Esophagus mucosa (tissue), 1 donor: ENCODE measurements around the gene CYGB. TPM values are rescaled to one million over a fixed set of nuclear protein-coding genes. Genes with fewer than 3 reads are reported as not detected.
A peak's percentile ranks its signal among the peaks of the same experiment; 100 is the strongest.

Source experiments
- ATAC-seq: fragments of 200-7000 bp; cut with Tn5 transposase; one replicate; pipeline ENCODE4 v1.9.1; 2020
- total RNA-seq: library from RNA; stranded (reverse); gene quantifications from one replicate; pipeline ENCODE4 v1.2.4, GENCODE V29; 2023
- donor health status: DM: yes; HTN: yes; CAD: no.

Gene CYGB
- total RNA-seq, 1 donor from 2014 or later, result 2.6 TPM

GRCh38 chr17:76550712-76551615 is 13.5 kb upstream of the CYGB start:
- peak; percentile 54 for ATAC-seq

DNA sequence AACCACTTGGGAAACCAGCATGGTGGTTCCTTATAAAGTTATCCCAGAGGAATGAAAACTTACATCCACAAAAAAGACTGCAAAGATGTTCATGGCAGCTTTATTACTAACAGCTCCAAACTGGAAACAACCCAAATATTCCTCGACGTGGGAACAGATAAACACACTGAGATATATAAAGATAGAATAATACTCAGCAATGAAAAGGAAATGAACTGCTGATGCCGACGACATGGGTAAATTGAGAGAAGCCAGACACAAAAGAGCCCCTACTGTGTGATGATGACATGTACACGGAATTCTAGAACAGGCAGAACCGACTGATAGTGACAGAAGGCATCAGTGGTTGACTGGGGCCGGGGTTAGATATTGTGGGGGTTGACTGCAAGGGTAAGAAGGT is 12.0 kb upstream of the CYGB start:
- no peak for ATAC-seq

DNA sequence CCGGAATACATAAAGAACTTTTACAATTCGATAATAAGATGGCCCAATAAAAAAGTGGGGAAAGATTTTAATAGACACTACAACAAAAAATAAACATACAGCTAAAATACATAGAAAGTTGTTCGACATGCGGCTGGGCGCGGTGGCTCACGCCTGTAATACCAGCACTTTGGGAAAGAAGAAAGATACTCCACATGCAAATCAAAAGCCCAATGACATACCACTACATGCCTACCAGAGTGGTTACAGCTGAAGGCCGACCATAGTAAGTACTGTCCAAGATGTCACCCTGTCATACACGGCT is 11.7 kb upstream of the CYGB start:
- ATAC-seq, result no peak

DNA sequence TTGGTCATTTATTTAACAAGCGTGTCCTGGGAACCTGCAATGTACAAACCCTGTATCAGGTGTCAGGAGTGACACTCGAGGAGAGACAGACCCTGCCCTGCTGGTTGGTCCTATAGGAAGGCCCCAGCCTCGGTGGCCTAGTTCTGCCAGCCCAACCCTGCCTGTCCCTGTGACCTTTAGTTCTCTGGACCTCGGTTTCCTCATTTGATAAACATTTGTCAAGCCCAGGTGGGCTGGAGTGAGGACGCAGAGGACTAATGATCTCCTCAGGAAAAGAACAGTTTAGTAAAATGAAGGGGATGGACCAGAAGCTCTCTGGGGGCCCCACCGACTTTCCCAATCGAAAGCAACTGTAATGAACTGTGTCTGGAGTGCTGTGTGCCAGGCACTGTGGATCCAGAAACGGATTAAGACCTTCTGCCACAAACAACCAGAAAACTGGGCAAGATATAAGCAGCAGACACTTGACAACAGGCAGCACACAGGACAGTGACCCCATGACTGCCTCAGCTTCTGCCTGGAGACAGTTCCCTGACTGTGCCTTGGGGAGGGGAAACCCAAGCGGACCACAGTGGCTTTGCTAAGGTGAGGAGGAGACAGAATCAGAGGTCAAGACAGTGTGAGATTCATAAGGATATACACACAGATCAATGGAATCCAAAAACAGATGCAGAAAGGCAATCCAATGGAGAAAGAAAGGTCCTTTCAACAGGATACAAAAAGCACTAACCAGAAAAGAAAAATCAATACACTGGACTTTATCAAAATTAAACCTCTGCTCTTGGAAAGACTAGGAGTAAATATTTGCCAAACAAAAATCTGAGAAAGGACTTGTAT is 11.1 kb upstream of the CYGB start:
- ATAC-seq, result no peak

- peak; percentile 2 for ATAC-seq
Measured at GRCh38 chr17:76547642-76548202, 10.2 kb upstream of the CYGB start.

DNA sequence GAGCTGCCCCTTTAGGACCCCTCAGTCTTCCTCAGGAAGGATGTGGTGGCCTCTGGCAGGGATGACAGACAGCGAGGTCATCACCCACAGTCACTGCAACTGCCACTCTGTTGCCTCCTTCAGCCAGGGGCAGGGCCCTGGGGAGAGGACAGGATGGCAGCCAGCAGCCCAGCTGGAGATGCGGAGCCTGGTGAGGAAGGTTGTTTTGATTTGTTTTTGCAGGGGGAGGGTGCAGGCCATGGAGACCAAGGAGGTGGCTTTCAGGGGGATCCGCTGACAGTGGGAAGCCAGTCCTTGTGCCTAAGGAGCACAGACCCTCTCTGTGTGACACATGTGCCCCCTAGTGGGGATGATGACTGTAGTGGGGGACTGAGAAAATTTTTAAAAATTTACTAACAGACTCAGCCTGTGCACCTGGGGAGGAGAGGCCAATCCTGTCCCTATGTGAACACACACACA is 9.7 kb upstream of the CYGB start:
- ATAC-seq, result peak; percentile 43

DNA sequence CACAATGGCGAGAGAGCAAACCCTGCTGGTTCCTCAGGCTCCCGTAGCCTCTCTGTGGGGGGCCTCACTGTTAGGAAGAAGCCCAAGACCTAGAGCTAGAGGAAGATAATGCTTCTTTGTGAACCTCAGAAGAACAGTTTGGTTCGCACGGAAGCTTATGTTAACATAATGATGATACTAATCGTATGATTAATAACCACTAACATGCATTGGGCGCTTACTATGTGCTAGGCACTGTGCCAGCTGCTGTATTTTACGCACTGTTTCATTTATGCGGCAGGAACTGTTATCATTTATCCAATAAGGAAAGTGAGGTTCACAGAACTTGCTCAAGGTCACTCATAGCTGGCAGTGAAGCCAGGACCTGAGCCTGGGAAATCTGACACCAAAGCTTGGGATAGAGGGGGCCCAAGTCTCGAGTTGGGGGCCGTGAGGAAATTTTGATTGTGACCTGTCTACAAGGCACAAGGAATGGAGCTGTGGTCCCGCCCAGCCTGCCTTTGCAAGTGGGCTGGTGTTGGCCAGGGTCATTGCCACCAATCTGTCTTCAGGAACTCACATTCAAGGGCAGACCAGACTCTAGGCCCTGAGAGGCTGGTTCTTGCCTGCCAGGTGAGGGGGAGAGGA is 9.2 kb upstream of the CYGB start:
- ATAC-seq, result peak; percentile 6

DNA sequence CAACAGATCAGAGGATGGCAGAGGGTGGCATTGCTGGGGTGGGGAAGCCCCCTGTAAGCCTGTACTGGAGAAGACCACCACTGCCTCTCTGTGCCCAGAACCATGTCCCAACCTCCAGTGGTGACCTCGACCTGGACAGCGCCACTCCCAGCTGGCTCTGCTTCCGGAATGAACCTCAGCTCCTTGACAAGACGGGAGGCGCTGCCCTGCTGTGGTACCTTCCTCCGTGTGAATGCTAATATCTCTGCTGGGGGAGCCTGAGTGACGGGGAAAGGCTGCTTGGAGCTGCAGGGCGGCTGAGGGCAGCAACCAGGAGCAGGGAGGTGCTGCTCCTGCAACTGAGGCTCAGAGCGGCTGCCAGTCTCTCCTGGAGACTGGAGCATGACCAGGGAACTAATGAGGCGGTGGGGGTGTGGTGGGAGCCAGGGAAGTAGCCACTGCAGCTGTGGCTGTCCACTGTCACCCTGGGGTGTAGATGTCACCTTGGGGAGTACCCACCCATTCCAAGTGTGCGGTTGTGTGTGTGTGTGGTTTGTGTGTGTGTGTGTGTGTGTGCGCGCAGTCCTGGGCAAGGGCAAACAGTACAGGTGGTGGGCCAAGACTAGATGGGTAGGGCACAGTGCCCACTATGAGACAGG is 8.5 kb upstream of the CYGB start:
- ATAC-seq, result no peak

DNA sequence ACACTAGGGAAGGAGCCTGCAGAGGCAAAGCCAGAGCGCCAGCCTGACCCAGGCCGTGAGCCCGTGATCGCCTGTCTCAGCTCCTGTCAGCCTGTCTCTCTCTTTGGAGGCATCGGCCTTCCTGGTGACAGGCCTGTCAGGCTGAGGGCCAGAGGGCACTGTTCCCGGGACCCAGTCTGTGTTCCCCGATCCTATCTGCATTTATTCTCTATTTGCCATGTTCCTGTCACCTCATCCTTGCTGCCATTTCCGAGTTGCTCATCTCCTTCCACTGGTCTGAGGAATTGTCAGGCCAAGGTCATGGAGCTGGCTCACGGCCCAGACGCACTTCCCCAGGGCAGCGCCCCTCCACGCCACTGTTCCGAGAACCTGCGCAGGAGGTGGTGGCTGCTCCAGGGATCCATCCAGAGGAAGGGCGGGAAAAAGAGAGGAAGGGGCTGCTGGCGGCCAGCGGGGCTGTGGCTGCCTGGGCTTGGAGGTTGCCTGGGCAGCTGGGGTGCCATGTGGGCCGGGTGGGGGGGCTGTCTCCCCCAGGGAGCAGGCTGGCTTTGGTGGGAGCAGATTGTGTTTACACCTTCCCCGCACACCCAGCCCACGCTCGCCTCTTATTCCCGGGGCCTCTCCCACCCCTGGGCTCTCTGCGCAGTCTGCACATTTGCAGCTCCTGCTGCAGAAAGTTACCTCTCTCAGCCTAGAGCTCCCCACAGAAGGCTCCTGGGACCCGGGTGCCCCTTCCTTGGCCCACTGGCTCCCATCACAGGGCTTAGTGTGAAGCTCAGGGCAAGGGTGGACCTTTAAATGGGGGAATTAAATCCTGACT is 7.2 kb upstream of the CYGB start:
- no peak for ATAC-seq

DNA sequence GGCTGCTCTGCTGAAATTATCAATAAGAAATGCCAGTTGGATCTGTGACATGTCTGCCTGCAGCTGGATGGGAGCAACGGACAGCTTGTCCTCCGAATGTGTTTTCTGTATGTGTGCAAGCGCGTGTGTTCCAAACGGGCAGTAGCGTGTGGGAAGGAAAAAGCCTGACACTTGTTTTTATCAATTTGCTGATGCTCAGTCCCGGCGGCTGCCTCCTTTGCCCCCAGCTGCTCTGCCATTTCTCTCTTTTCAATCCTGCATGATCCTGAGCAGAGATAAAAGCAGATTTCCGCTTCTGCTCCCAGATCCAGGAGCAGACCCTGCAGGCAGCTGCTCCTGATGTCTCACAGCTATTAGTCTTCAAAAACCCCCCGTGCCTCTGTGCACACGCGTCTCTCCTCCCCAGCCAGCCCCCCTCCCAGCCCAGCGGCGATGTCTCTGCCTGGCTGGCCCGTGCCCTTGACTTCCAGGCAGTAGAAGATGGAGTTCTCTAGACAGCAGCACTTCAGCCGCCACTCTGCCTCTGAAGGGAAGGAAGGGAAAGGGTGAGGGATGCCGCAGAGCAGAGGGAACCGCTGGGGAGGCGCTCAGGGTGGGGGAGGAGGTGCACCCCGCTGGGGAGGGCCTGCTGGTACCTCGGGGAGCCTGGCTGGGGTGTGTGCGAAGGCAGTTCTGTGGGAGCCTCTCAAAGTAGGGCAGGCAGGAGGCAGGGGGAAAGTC is 6.5 kb upstream of the CYGB start:
- ATAC-seq, result no peak

- no peak for ATAC-seq
Measured at GRCh38 chr17:76543482-76543825, 5.9 kb upstream of the CYGB start.

DNA sequence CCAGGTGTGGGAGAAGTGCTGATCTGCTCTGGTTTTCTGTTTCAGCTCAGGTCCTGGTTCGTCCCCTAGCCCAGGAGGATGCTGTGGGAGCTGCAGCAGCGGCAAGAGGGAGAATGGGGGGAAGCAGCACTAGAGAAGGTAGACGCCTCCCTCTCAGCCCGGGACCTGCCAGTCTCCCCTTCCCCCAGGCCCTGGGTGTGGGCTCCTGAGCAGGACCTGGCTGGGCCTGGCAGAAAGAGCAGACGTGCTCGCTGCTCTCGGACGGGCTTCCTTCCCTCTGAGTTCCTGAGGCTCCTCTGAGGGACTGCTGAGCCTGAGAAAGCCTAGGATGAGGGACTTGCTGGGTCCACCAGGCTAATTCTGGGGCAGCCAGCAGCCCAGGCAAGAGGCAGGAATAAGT is 5.5 kb upstream of the CYGB start:
- ATAC-seq, result no peak

- no peak for ATAC-seq
Measured at GRCh38 chr17:76542566-76542971, 5.1 kb upstream of the CYGB start.

DNA sequence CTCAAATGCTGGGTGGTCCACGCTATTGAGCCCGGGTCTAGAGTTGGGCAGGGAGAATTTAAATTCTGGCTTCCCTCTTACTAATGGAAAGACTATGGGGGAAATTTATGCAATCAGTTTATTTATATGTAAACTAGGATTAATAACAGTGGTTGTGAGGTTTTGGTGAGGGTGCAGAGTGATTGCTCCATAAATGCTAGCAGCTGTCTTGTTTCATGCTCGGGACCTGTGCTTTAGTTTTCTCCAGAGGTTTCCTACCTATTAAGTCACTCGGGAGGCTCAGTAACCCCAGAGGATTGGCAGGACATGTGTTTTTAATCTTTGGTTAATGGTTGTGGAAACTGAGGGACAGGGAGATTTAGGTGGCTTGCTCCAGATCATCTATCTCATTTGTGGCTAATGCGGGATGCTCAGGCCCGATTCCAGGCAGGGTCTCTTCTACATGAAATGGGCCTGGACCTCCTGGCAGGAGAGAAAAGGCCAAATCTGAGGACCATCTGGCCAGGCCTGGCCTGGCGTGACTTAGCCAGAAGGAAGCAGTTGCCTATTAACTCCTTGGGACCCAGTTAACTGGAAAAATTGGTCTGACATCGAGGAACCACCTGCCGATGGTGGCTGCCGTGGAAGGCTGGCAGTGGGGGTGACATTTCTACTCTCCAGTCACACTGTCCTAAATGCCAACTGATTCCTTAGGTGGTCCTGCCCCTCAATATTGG is 4.4 kb upstream of the CYGB start:
- ATAC-seq, result no peak

DNA sequence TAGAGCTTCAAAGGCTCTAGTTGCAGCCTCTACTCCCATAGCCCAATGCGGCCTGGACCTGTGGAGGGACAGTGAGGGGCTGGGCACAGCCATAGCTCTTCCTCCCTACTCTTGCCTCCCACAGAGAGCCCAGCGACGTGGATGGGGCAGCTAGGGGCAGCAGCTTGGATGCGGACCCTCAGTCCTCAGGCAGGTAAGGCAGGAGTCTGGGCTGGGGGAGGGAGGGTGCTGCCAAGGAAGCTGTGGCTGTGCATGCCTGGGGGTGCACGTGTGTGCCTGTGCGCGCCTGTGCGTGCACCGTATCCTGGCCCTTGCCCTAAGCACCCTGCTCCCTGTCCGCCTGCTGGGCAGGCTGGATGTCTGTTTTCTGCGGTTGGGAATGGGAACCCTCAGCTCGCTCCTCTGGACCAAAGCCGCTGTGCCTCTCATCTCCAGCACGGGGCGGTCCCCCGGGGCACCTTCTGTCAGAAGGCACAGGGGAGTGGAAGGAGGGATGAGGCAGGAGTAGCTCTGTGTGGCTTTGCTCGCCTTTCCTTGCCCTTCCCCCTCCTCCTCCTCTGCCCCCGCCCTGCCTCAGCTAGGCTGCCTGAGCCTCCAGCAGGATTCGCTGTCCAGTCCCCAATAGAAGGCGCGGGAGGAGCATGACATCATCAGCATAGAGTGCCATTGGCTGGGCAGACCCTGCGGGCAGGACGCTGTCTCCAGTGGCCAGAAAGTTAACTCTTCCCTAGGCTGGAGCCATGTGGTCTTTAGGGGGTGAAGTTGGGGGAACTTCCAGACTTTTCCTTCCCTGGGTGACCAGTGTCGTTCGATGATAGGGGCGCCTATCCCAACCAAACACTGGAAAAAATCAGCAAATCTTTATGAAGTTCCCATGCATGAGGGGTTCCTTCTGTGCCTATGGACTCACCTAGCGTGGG is 3.1 kb upstream of the CYGB start:
- peak; percentile 93 for ATAC-seq

DNA sequence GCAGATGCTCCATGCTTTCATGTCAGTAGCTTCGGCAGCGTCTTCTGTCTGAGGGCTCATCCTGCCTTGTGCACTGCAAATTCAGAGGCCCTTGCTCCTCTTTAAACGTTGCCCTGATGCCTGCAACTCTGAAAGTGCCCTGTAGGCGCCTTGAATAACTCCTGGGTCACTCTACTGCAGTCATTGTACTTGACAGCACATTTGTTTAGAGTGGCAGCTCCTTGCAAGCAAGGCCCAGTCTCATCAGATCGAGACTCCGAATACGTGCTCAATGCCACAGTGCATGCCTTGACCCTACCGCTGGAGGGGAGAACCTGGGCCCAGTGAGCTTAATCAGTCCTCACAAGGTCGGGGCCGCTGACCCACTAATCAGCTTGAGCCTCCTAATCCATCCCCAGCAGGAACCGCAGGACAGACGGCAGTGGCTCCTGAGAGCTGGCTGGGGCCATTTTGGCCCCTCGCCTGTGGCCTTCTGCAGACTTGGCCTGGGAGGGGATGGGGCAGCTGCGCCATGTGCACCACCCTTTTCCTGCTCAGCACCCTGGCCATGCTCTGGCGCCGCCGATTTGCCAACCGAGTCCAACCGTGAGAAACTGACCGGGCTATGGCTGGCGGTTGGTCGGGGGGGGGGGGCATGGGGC is 2.2 kb upstream of the CYGB start, which contains the start of gene PRCD:
PRCD (plus strand) TSS at position 414 of the 641 bp plus-strand sequence; CDS start at position 512, 98 bp downstream.
- ATAC-seq, result no peak

DNA sequence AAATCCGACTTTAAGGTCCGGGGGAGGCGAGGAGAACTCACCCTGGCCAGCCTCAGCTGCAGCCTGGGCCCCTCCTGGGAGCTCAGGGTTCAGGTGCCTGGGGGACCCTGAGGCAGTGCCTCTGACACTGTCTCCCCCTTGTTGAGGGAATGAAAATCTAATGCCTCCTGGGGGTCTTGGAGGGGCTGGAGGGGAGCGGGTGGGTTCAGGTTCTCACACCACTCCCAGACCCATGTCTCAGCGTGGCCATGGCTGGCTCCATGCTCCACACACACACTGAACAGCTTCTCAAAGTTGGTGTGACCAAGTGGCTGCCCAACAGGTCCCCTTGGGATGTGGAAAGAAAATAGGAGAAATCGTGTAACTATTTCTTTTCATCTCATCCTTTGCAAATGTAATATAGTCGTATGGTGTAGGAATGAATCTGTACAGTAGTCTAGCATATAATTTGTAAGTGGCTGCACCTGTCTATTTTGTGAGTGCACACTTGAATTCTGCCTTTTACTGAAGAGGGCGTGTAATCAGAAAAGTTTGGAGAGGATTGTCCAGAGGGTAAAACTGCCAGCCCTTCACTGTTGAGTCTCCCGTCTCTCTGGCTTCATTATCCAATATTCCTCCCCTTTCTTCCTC is 1.5 kb upstream of the CYGB start:
- ATAC-seq, result no peak
